PC-9 (cell line): ENCODE results near the gene UAP1L1. TPM values are rescaled to one million over a fixed set of nuclear protein-coding genes. Genes with fewer than 3 reads are reported as not detected.

Source experiments
- BruUV-seq: library from RNA; stranded (reverse); fragments of 400-500 nt; replicated peaks from 2 replicates; lab custom pipeline; 2021; lab: Mats Ljungman, UMichigan
- CTCF ChIA-PET: fragments of 300-600 bp; sonication (Branson Sonifier 250); formaldehyde crosslinking; loops from one replicate; lab custom pipeline; 2022; ENCODE audit warnings: antibody characterized with exemption; lab: Charles Lee
- POLR2A ChIA-PET: fragments of 300-600 bp; sonication (Branson Sonifier 250); formaldehyde crosslinking; loops from one replicate; lab custom pipeline; 2022; ENCODE audit warnings: antibody characterized with exemption; ENCODE audit not compliant: unreplicated experiment; lab: Charles Lee
- DNase-seq, 2 experiments: peaks; one replicate each; pipeline versions ENCODE4 v3.0.0 to v3.0.0-alpha.2; 2015 to 2022; ENCODE audit warnings: mixed read lengths in 1 of 2
- H2AFZ ChIP-seq: fragments of 200-600 bp; sonication (generic); 2 replicates; pipeline ENCODE4 v1.8.1; 2017; ENCODE audit warnings: antibody characterized with exemption
- H3F3A ChIP-seq: fragments of 200-600 bp; sonication (generic); 2 replicates; pipeline ENCODE4 v1.8.1; 2017; ENCODE audit warnings: antibody characterized with exemption, mild to moderate bottlenecking, low read depth; ENCODE audit not compliant: insufficient read depth
- H3K27ac ChIP-seq: fragments of 200-600 bp; sonication (generic); 2 replicates; pipeline ENCODE4 v1.6.1; 2016; ENCODE audit warnings: mixed run types
- H3K27me3 ChIP-seq: fragments of 200-600 bp; sonication (generic); 2 replicates; pipeline ENCODE4 v1.6.1; 2016; ENCODE audit warnings: low read depth, mixed run types; ENCODE audit not compliant: insufficient read depth
- H3K36me3 ChIP-seq: fragments of 200-600 bp; sonication (generic); 2 replicates; pipeline ENCODE4 v1.6.1; 2016; ENCODE audit warnings: low read depth, mixed run types
- H3K4me1 ChIP-seq: fragments of 200-600 bp; sonication (generic); replicated peaks from 2 replicates; pipeline ENCODE4 v1.6.1; 2016; ENCODE audit warnings: mixed run types; ENCODE audit not compliant: insufficient read depth
- H3K4me2 ChIP-seq: fragments of 200-600 bp; sonication (generic); 2 replicates; pipeline ENCODE4 v1.6.1; 2017; ENCODE audit warnings: mixed run types
- H3K4me3 ChIP-seq: fragments of 200-600 bp; sonication (generic); 2 replicates; pipeline ENCODE4 v1.6.1; 2016; ENCODE audit warnings: mixed run types
- H3K79me2 ChIP-seq: fragments of 200-600 bp; sonication (generic); 2 replicates; pipeline ENCODE4 v1.6.1; 2017; ENCODE audit warnings: low read depth, mixed run types
- H3K9me2 ChIP-seq: fragments of 200-600 bp; sonication (generic); 2 replicates; pipeline ENCODE4 v1.8.1; 2017; ENCODE audit warnings: mild to moderate bottlenecking; ENCODE audit not compliant: insufficient read depth
- H3K9me3 ChIP-seq: fragments of 200-600 bp; sonication (generic); 2 replicates; pipeline ENCODE4 v1.8.1; 2016; ENCODE audit warnings: low read depth; ENCODE audit not compliant: insufficient read depth
- H4K20me1 ChIP-seq: fragments of 200-600 bp; sonication (generic); 2 replicates; pipeline ENCODE4 v1.8.1; 2017; ENCODE audit not compliant: insufficient read depth
- EZH2 ChIP-seq: fragments of 200-600 bp; sonication (generic); IDR thresholded peaks from 2 replicates; pipeline ENCODE4 v1.8.0; 2017; ENCODE audit warnings: antibody characterized with exemption, low read depth
- intact Hi-C: fragments of 100-400 bp; cut with micrococcal nuclease; formaldehyde crosslinking; loops from one replicate; pipeline ENCODE4 v1.10.0; 2022; ENCODE audit not compliant: unreplicated experiment
- total RNA-seq: library from RNA; stranded (reverse); gene quantifications from 2 replicates; pipeline ENCODE4 v1.2.3, GENCODE V29; 2021
- TF ChIP-seq, protein P1 (sequence below): fragments of 200-600 bp; sonication (generic); conservative IDR thresholded peaks from 2 replicates; pipeline ENCODE4 v1.6.1; 2017; ENCODE audit warnings: mixed run types, antibody characterized with exemption, mild to moderate bottlenecking, moderate library complexity

Gene UAP1L1
- total RNA-seq, 1 experiment from 2014 or later: 9.9 TPM

DNA sequence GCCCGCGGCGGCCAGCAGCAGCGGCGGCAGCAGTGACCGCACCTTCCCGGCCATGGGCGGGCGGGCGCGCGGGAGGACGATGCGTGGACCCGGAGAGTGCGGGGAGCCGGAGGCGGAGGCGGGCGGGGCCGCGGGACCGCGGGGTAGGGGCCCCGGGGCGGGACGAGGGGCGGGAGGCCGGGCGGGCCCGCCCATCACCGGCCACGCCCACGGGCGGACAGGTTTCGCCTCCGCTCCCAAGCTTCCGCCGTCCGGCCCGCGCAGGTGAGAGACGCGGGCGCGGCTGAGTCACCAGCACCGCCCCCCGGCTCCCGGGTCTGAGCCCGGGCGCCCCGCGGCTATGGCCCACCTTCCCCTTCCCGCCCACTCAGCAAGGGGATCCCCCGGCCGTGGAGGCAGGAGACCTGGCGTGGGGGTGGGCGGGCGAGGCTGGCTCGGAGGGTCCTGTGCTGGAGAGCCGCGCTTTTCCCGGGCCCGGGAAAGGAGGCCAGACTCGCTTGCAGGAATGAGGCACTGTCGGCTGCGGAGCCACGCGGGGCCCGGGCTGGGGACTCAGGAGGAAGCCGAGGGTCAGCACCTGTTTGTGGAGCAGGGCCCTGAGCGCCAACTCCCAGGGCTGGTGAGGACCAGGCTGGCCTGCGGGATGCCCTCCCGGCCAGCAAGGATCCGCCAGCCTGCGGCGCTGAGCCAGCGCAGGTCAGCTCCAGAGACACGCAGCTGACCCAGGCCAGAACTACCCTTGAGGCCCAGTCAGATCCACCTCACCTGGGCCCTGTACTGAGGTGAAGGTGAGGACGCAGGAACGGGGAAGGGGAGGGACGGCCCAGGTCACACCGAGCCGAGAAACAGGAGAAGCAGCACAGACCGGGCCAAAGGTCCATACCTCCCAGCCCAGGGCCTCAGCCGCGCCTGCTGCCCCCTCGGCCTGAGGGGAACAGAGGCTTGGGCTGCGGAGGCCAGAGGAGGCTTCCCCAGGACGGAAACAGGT, 23.1 kb upstream of the UAP1L1 start, which contains the start of gene ENTPD2:
TSS of gene ENTPD2 (minus strand) at position 118 of the 988 bp plus-strand sequence. CDS start at position 54, 64 bp downstream.
- no peaks in the 10 kb centered on the region for H3K4me1 ChIP-seq
- H3K4me3 ChIP-seq: peak within 1 kb of the TSS; percentile 62
- TSS peak; percentile 39 for BruUV-seq
- no peaks in the 10 kb centered on the region for H3K79me2 ChIP-seq
- no peak within 1 kb of the TSS for H3K27ac ChIP-seq
- peak; percentile 51 to 86 for DNase-seq
- H3K4me2 ChIP-seq: peak within 1 kb of the TSS; percentile 84
- ChIA-PET CTCF (interaction anchor here (0.6 to 0.8 kb wide), 3 partner anchors 13 to 171 kb away, joined by 3 to 4 read pairs (median 3); partner anchors contain the start of gene CYSRT1), POLR2A (interaction anchor here (0.7 kb wide), 1 partner anchor 370 kb away, joined by 3 read pairs; no protein-coding TSS in a partner anchor)
- H3K36me3 ChIP-seq: no peaks in the 10 kb centered on the region
- H3K27me3 ChIP-seq: peaks cover 5% of the 10 kb centered on the region
- H3K9me3 ChIP-seq: no peaks in the 10 kb centered on the region
- no peaks in the 10 kb centered on the region for H4K20me1 ChIP-seq
- H3F3A ChIP-seq: peaks cover 3% of the 10 kb centered on the region; the same call in 1 of the 2 replicates
- TF ChIP-seq EZH2: no peak
- TF ChIP-seq, protein P1, sequence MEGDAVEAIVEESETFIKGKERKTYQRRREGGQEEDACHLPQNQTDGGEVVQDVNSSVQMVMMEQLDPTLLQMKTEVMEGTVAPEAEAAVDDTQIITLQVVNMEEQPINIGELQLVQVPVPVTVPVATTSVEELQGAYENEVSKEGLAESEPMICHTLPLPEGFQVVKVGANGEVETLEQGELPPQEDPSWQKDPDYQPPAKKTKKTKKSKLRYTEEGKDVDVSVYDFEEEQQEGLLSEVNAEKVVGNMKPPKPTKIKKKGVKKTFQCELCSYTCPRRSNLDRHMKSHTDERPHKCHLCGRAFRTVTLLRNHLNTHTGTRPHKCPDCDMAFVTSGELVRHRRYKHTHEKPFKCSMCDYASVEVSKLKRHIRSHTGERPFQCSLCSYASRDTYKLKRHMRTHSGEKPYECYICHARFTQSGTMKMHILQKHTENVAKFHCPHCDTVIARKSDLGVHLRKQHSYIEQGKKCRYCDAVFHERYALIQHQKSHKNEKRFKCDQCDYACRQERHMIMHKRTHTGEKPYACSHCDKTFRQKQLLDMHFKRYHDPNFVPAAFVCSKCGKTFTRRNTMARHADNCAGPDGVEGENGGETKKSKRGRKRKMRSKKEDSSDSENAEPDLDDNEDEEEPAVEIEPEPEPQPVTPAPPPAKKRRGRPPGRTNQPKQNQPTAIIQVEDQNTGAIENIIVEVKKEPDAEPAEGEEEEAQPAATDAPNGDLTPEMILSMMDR: no peak
- intact Hi-C loops: no loop called here
- no peaks in the 10 kb centered on the region for H3K9me2 ChIP-seq
- peak within 1 kb of the TSS; percentile 74 for H2AFZ ChIP-seq

DNA sequence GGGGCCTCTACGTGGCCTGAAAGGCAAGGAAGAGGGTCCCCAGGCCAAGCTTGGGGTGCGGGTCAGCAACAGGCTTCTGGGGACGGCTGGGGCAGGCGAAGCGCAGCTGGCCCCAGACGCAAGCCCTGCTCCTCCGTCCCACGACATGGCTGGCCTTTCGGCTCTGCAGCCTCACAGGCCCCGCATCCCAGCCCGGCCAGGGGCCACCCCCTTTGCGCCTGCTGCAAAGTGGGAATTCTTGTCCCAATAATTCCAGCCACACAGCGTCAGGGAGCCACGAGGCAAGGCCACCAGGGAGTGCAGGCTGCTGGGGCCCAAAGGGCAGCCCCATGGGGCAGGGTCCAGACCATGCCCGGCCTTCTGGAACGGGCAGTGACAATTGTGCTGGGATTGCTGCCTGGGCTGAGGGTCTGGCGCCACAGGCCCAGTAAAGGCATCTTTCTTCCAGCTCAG, 22.4 kb upstream of the UAP1L1 start:
- no peaks in the 10 kb centered on the region for H3K9me3 ChIP-seq
- intact Hi-C loops: no loop called here
- H3K27me3 ChIP-seq: no peaks in the 10 kb centered on the region
- H3K4me3 ChIP-seq: no peak overlapping the region
- no TSS peak for BruUV-seq
- no peak overlapping the region for H2AFZ ChIP-seq
- no peaks in the 10 kb centered on the region for H3K79me2 ChIP-seq
- ChIA-PET CTCF (no interaction called here), POLR2A (no interaction called here)
- H3K27ac ChIP-seq: no peak overlapping the region
- TF ChIP-seq EZH2: no peak
- TF ChIP-seq, protein P1: no peak
- H3F3A ChIP-seq: peaks cover 3% of the 10 kb centered on the region; the same call in 1 of the 2 replicates
- H3K4me2 ChIP-seq: peak overlapping the region; percentile 84
- no peaks in the 10 kb centered on the region for H3K36me3 ChIP-seq
- no peak for DNase-seq
- H3K4me1 ChIP-seq: no peaks in the 10 kb centered on the region
- no peaks in the 10 kb centered on the region for H3K9me2 ChIP-seq
- no peaks in the 10 kb centered on the region for H4K20me1 ChIP-seq
